A549 (cell line): Measurements from ENCODE around the gene ZG16.

ENCODE experiments used
- CTCF ChIP-seq: fragments of >200 bp; sonication (Bioruptor Twin); formaldehyde crosslinking; IDR thresholded peaks from 3 replicates; pipeline ENCODE4 v1.5.1; 2016
- EP300 ChIP-seq, 2 experiments: fragments of >200 bp; sonication (Bioruptor Twin); formaldehyde crosslinking; IDR thresholded peaks; 2 replicates in 1 of 2; 3 replicates in 1 of 2; pipeline ENCODE4 v1.6.1; 2016 to 2017
- MAFK ChIP-seq: fragments of 450-650 bp; IDR thresholded peaks from 2 replicates; pipeline ENCODE4 v1.6.1; 2014; ENCODE audit not compliant: partially characterized antibody
- MYC ChIP-seq: IDR thresholded peaks from 2 replicates; pipeline ENCODE4 v1.6.1; 2012; ENCODE audit warnings: mild to moderate bottlenecking, inconsistent platforms, low read length, improper control_type of control experiment, borderline replicate concordance
- POLR2A ChIP-seq: IDR thresholded peaks from 2 replicates; pipeline ENCODE4 v1.6.1; 2012; ENCODE audit warnings: mild to moderate bottlenecking, low read length
- POLR2AphosphoS2 ChIP-seq: conservative IDR thresholded peaks from 2 replicates; pipeline ENCODE4 v1.6.1; 2012; ENCODE audit warnings: low read length, improper control_type of control experiment, inconsistent platforms
- SREBF2 ChIP-seq: fragments of 450-650 bp; IDR thresholded peaks from 2 replicates; pipeline ENCODE4 v1.6.1; 2014; ENCODE audit warnings: mild to moderate bottlenecking, moderate library complexity
- ZSCAN20 ChIP-seq: fragments of 250-450 bp; sonication (Bioruptor Pico); IDR thresholded peaks from 2 replicates; pipeline ENCODE4 v1.8.0; 2022; ENCODE audit warnings: mild to moderate bottlenecking, moderate library complexity

GRCh38 chr16:29824589-29825144, 46.6 kb downstream of the ZG16 start:
- no peak for TF ChIP-seq POLR2A
- TF ChIP-seq SREBF2: no peak
- TF ChIP-seq ZSCAN20 (CRISPR knock-in tag): no peak
- no peak for TF ChIP-seq MYC
- no peak for TF ChIP-seq CTCF
- no peak for TF ChIP-seq EP300 (IDR thresholded peaks at IDR 0.05)
- TF ChIP-seq MAFK: no peak
- TF ChIP-seq POLR2AphosphoS2: no peak
